ENCODE measurements around the gene DNPEP.

DNA sequence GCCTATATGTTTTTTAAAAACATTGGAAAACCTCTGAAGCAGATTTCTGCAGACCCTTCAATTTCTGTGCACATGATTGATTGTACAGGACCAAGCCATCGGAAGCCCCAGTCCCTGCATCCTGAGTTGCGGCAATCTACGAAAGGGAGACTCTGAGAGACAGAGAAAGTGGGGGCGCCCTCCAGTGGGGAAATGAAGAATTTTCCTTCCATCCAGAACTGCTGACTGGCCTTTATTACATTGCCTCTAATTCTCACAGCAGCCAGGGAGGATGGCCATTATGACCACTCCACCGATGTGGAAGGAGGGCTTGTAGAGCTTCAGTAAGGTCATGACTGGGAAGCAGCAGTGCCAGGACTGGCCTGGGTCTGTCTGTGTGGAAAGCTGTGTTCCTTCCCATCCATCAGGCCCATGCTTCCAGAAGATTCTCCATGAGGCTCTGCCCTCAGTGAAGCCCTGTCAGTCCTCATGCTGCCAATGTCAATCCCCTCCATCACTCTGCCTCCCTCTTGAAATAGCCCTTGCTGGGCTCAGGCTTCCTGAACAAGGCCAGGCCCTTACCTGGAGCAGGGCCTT is 35.2 kb downstream of the DNPEP start:
- TF ChIP-seq TOX (CRISPR knock-in tag; IDR thresholded peaks at IDR 0.05; ENCODE audit: borderline replicate concordance) (no peak), SNAI2 (CRISPR knock-in tag; IDR thresholded peaks at IDR 0.05) (no peak)

Measured in SK-N-SH treated with all-trans-retinoic acid at 6 μM for 48 hours (cell line).